ENCODE measurements around the gene DICER1. TPM values are rescaled to one million over a fixed set of nuclear protein-coding genes. Genes with fewer than 3 reads are reported as not detected.
"Not testable (repeated sequence)": the region's sequence is repeated elsewhere in the genome, so short reads cannot be mapped to it uniquely, and the experiment has no call there.

The DICER1 gene
- total and polyA plus RNA-seq, 2 donors: 15.4 to 146 TPM

DNA sequence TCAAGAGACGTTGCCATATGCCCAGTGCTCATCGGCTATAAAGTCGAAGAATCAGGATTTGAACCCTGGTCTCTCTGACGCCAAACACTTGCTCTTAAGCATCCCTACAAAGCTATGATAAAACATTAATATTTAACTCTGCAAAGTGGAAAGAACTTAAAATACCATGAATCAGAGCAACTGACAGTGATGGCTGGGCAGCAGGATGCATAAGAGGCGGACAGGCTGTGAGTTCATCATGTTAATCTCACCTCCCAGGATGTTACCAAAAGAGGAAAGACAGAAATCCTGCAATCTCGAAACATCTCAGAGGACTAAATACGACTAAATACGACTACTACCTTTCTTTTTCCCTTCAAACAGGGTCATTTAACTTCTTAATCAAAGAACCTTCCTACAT, 5.8 kb downstream of the DICER1 start:
- Histone ChIP-seq H3K4me1 (ENCODE audit: insufficient read depth) (peaks cover 4% of the 10 kb centered on the region), H3K4me3 (ENCODE audit: low read depth, low read length) (no peak overlapping the region)

DNA sequence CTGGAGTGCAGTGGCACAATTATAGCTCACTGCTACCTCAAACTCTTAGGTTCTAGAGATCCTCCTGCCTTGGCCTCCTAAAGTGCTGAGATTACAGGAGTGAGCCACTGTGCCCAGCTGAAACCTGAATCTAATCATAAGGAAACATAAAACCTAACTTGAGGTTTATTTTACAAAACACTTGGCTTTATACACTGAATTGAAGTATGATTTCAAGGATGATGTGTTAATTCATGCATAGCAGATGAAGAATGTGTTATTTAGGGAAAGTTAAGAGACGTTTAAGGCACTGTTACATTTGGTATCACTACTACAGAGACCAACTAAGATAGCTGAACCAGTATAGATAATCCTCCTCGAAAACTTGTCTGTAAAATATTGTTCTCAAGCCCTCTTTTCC, 6.4 kb downstream of the DICER1 start:
- H3K27ac ChIP-seq (ENCODE audit: low read depth): no peak overlapping the region
- H3K36me3 ChIP-seq (ENCODE audit: insufficient read depth): no peaks in the 10 kb centered on the region
- 86% methylated on average over 2 of the region's 2 CpGs for WGBS
- H3K4me1 ChIP-seq (ENCODE audit: insufficient read depth): peaks cover 4% of the 10 kb centered on the region
- no peak for DNase-seq (ENCODE audit: extremely low spot score)
- H3K4me3 ChIP-seq (ENCODE audit: low read depth, low read length): no peak overlapping the region

More for the DNA sequence above, 5.8 kb downstream of the DICER1 start:
- 86% methylated on average over 8 of the region's 8 CpGs for WGBS
- H3K36me3 ChIP-seq (ENCODE audit: insufficient read depth): no peaks in the 10 kb centered on the region
- DNase-seq (ENCODE audit: extremely low spot score): no peak
- H3K27ac ChIP-seq (ENCODE audit: low read depth): no peak overlapping the region

DNA sequence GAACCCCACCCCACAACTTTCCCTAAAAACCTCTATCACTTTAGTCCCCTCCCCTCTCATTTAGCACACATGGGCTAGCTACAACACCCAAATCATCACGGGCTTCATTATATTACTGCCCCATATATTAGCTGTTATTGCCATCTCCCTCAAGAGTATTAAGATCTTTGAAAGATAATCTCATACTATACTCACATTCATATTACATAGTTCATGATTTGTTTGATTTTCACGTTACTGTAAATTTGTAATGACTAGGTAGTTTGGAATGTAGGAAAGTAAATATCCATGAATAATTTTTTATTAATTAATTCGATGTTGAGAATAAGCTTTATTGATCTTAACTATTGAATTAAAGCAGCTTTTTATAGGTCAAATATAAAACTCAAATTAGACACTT, 7.9 kb downstream of the DICER1 start:
- no peak for DNase-seq (ENCODE audit: extremely low spot score)
- H3K36me3 ChIP-seq (ENCODE audit: insufficient read depth): no peaks in the 10 kb centered on the region
- no peak overlapping the region for H3K4me3 ChIP-seq (ENCODE audit: low read depth, low read length)
- H3K4me1 ChIP-seq (ENCODE audit: insufficient read depth): peaks cover 4% of the 10 kb centered on the region
- whole genome bisulfite sequencing: 74% methylated on average over 3 of the region's 3 CpGs
- H3K27ac ChIP-seq (ENCODE audit: low read depth): no peak overlapping the region

DNA sequence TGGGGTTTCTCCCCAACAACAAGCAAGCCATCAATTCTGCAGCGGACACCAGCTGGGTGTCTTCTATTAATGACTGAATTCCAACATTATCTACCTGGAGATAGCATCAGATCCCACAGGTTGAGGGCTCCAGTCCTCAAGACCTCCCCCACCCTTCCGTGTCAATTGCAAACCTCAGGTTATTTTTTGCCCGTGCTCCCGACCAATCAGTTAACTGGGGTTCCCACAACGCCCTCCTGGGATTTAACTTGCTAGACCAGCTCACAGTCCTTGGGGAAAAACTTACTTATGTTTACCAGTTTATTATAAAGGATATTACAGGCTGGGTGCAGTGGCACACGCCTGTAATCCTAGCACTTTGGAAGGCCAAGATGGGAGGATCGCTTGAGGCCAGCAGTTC, 9.7 kb downstream of the DICER1 start:
- Histone ChIP-seq H3K4me1 (ENCODE audit: insufficient read depth) (peaks cover 4% of the 10 kb centered on the region), H3K27ac (ENCODE audit: low read depth) (no peak overlapping the region), H3K4me3 (ENCODE audit: low read depth, low read length) (no peak overlapping the region), H3K36me3 (ENCODE audit: insufficient read depth) (no peaks in the 10 kb centered on the region)
- WGBS: 96% methylated on average over 7 of the region's 7 CpGs
- DNase-seq (ENCODE audit: extremely low spot score): no peak

DNA sequence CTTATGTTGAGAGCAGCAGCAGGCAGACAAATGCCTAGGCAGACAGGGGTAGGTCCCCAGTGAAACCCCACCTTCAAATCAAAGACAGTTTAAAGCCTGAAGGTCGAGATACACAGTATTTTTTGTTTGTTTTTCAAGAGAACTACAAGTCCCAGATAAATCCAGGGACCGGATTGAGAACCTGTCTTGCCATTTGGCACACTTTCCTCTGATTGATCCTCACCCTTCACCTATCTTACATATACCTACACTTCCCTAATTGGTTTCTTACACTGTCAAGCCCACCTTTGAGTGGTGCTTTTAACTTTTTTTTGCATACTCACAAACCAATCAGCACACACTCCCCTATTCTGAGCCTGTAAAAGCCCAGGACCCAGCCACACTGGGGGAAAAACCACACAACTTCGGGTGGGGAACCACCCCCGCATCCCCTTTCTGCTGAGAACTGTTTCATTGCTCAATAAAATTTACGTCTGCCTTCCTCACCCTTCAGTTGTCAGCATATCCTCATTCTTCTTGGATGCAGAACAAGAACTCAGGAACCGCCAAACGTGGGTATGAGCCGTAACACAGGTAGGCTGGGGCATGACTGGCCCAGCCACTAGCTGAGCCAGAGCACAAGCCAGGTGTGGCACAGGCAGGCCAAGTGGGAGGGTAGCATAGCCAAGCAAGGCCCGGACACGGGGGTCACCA, 11.1 kb downstream of the DICER1 start:
- peaks cover 4% of the 10 kb centered on the region for H3K4me1 ChIP-seq (ENCODE audit: insufficient read depth)
- H3K27ac ChIP-seq (ENCODE audit: low read depth): no peak overlapping the region
- WGBS: 86% methylated on average over 10 of the region's 10 CpGs
- H3K4me3 ChIP-seq (ENCODE audit: low read depth, low read length): no peak overlapping the region
- DNase-seq (ENCODE audit: extremely low spot score): no peak
- no peaks in the 10 kb centered on the region for H3K36me3 ChIP-seq (ENCODE audit: insufficient read depth)

DNA sequence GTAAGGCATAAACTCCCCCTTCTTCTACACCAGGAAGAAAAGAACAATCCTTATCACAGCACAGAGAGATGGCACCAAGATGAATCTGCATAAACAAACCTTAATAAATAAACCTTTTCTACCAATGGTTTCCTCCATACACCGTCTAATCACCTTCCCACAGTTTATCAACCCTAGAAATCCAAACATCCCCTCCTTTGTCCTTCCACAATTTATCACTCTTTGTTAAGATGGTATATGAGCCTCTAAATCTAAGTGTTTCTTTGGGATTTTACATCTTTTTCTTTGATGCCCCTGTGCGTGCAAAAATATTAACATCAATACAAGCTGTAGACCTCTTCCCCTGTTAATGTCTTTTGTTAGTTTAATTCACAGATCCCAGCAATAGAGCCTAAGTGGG, 12.5 kb downstream of the DICER1 start:
- 98% methylated on average over 2 of the region's 2 CpGs for WGBS
- no peaks in the 10 kb centered on the region for H3K36me3 ChIP-seq (ENCODE audit: insufficient read depth)
- H3K4me3 ChIP-seq (ENCODE audit: low read depth, low read length): no peak overlapping the region
- H3K27ac ChIP-seq (ENCODE audit: low read depth): no peak overlapping the region
- DNase-seq (ENCODE audit: extremely low spot score): no peak
- peaks cover 4% of the 10 kb centered on the region for H3K4me1 ChIP-seq (ENCODE audit: insufficient read depth)

DNA sequence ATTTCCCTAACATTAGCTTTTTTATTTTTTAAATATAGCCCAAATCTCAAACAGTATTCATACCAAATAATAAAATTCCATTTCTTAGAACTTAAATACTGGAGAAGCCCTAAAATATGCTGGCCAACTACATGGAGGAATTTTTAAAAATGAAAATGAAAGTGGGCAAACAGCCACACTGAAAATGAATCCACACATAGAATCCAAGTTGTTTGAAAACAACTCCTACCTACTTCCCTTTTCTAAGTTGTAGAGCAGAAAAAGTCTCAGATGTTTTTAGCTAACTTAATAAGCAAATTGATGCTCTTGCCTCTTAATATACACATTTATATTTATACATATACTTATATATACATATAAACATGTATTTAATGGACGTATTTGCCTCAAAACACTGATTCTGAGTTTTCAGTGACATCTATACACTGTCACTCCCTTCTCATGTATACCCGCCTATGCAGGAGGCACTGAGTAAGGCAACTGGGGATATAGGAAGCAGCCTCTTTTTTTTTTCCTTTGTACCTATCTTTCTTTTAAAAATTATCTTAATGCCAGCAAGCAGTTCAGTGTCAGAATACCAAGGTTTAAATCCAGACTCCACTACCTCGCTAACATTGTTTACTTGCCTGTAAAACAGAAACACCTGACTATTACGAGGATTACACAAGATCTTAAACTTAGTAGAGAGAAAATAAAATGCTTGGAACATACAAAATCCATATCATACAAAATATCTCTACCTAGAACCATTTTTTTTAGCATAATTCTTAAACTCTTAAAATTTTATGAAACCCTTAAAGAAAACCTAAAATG, 13.3 kb downstream of the DICER1 start:
- H3K4me3 ChIP-seq (ENCODE audit: low read depth, low read length): no peak overlapping the region
- peaks cover 4% of the 10 kb centered on the region for H3K4me1 ChIP-seq (ENCODE audit: insufficient read depth)
- no peak for DNase-seq (ENCODE audit: extremely low spot score)
- peak overlapping the region; percentile 38 for H3K27ac ChIP-seq (ENCODE audit: low read depth)
- WGBS: 85% methylated on average over 4 of the region's 4 CpGs
- H3K36me3 ChIP-seq (ENCODE audit: insufficient read depth): no peaks in the 10 kb centered on the region

DNA sequence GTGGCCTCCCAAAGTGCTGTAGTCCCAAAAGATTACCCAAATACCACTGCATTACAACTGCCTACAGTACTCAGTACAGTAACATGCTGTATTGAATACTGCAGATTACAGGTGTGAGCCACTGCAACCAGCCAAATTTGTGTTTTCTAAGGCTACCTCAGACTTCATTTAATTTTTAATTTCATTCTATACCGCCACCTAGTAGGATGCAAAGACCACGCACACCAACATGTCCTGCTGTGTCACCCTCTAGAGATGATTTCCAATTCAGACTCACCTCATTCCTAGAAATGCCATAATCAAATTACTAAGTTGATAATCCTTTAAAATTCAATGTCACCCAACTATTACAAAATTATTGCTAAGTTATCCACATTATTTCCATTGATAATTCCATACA, 15.1 kb downstream of the DICER1 start:
- Histone ChIP-seq H3K4me3 (ENCODE audit: low read depth, low read length) (no peak overlapping the region), H3K36me3 (ENCODE audit: insufficient read depth) (no peaks in the 10 kb centered on the region), H3K27ac (ENCODE audit: low read depth) (no peak overlapping the region), H3K4me1 (ENCODE audit: insufficient read depth) (peaks cover 2% of the 10 kb centered on the region)
- over 99% methylated on average over 2 of the region's 2 CpGs for WGBS
- no peak for DNase-seq (ENCODE audit: extremely low spot score)

DNA sequence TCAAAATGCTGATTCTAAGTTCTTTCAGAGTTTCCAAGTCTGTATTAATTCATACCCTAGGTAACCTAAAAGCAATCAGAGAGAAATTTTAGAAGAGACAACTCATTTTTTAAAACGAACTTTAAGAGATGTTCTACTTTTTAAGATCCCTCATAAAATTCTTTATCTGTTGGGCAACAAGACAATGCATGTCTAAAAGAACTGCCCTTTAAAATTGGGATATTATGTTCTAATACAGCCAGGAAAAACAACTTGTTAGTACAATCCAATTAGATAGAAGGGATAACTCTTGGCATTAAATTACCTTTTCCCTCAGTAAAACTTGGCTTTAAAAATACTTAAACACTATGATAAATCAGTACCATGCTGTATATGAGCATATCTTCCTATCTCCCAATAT, 15.6 kb downstream of the DICER1 start:
- no peak overlapping the region for H3K27ac ChIP-seq (ENCODE audit: low read depth)
- no peaks in the 10 kb centered on the region for H3K36me3 ChIP-seq (ENCODE audit: insufficient read depth)
- H3K4me3 ChIP-seq (ENCODE audit: low read depth, low read length): no peak overlapping the region
- 24% methylated on average over 1 of the region's 1 CpG for WGBS
- peaks cover 2% of the 10 kb centered on the region for H3K4me1 ChIP-seq (ENCODE audit: insufficient read depth)
- peak; percentile 41 for DNase-seq (ENCODE audit: extremely low spot score)

DNA sequence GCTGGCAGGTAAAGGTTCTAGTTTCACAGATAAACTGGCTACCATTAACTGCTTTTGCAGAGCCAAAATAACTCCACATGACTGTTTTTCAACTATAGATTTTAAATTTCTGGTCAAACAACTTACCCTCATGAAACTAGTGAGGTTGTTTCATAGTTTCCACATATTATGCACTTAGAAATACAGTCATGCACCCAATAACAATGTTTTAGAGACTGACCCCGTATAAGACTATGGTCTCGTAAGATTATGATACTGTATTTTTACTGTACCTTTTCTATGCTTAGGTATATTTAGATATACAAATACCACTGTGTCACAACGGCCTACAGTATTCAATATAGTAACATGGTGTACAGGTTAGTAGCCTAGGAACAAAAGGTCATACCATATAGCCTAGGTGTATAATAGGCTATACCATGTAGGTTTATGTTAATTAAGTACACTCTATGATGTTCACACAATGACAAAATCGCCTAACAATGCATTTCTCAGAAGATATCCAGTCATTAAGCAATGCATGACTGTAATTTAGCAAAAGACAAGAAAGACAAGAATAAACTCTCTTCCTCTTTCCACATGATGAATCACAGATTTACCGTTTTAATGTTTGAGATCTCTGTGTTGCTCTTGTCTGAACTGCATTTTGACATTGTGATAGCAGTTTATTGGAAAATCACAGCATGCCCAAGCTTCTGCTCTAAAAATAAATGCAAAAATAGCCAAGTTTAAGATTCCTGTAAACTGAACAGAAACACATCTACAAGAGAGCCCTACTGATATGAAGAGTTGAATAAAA, 17.1 kb downstream of the DICER1 start:
- 63% methylated on average over 5 of the region's 5 CpGs for WGBS
- Histone ChIP-seq H3K4me3 (ENCODE audit: low read depth, low read length) (no peak overlapping the region), H3K4me1 (ENCODE audit: insufficient read depth) (peaks cover 2% of the 10 kb centered on the region), H3K36me3 (ENCODE audit: insufficient read depth) (no peaks in the 10 kb centered on the region), H3K27ac (ENCODE audit: low read depth) (peak overlapping the region; percentile 10)
- DNase-seq (ENCODE audit: extremely low spot score): no peak

DNA sequence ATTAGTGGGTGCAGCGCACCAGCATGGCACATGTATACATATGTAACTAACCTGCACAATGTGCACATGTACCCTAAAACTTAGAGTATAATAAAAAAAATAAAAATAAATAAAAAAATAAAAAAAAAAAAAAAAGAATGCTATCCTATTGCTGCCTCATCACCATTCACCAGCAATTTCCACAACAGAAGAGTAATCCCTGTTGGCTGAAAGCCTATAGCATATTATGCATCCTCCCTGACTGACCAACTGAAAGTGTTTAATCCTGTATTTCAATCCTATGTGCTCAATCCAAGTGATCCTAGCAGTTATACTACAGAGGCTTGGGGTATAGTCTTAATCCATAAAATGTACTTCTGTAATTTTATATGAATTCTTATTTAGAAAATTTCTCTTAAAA, 18.5 kb downstream of the DICER1 start:
- Histone ChIP-seq H3K4me3 (ENCODE audit: low read depth, low read length) (no peak overlapping the region), H3K4me1 (ENCODE audit: insufficient read depth) (peaks cover 2% of the 10 kb centered on the region), H3K27ac (ENCODE audit: low read depth) (no peak overlapping the region), H3K36me3 (ENCODE audit: insufficient read depth) (no peaks in the 10 kb centered on the region)
- WGBS: no CpG with 5 or more reads among the region's 1 CpG
- DNase-seq (ENCODE audit: extremely low spot score): no peak

DNA sequence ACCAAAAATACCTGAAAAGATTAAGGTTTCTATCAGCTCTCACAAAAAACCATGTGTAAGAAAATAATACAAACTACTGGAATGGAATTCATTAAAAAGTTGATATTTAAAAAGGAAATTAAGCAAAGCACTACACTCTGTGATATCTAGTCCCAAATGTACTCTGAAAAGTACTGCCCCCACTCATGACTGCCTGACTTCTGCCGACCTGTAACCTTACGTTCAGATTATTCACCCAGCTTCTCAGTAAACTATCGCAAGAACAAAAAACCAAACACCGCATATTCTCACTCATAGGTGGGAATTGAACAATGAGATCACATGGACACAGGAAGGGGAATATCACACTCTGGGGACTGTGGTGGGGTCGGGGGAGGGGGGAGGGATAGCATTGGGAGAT, 18.9 kb downstream of the DICER1 start:
- not testable (repeated sequence) for H3K36me3 ChIP-seq (ENCODE audit: insufficient read depth); H3K27ac ChIP-seq (ENCODE audit: low read depth); H3K4me1 ChIP-seq (ENCODE audit: insufficient read depth); H3K4me3 ChIP-seq (ENCODE audit: low read depth, low read length); DNase-seq (ENCODE audit: extremely low spot score)
- WGBS: 93% methylated on average over 4 of the region's 5 CpGs

DNA sequence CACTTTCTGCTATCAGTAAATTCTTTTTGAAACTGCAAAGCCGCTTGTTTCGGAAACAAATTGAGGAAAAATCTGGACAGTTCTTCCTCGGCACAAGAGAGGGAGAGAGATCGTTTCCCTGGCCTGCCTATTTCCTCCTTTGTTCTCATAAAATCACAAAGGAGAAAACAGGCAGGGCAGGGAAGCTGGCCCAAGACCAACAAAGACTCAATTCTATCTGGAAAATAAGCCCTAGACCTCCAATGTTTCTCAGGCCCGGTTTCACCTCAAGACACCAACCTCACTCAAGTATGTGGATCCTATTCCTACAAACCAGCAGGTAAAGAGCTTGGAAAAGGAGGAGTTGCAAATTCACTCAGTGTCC, 19.5 kb downstream of the DICER1 start:
- DNase-seq (ENCODE audit: extremely low spot score): no peak
- WGBS: 48% methylated on average over 5 of the region's 5 CpGs
- H3K4me1 ChIP-seq (ENCODE audit: insufficient read depth): peaks cover 2% of the 10 kb centered on the region
- no peak overlapping the region for H3K27ac ChIP-seq (ENCODE audit: low read depth)
- H3K36me3 ChIP-seq (ENCODE audit: insufficient read depth): no peaks in the 10 kb centered on the region
- H3K4me3 ChIP-seq (ENCODE audit: low read depth, low read length): no peak overlapping the region

All from urinary bladder (tissue), 4 donors.